ENCODE data around the gene ZNF575. TPM values are rescaled to one million over a fixed set of nuclear protein-coding genes. Genes with fewer than 3 reads are reported as not detected.

The ZNF575 gene
- not detected in 2 replicates for total RNA-seq (2021)
- long read RNA-seq = 0 reads

GRCh38 chr19:43532962-43533545 lies at the start of gene ZNF575:
ZNF575 (plus strand) TSS chr19:43533188; CDS start chr19:43534423, 1,235 bp downstream.
- peaks cover 3 to 16% (median 8%) of the 10 kb centered on the region in 3 experiments; a peak in 5 of 7 replicates for H3K36me3 Mint-ChIP-seq (ENCODE audit: insufficient read depth in 1 of 3, low read depth in 3 of 3)
- no peak for TF ChIP-seq CTCF (conservative IDR thresholded peaks at IDR 0.05)
- H3K27ac Mint-ChIP-seq = peak within 1 kb of the TSS; percentile 97 to 99 (median 98)
- H3K4me3 Mint-ChIP-seq = peak within 1 kb of the TSS; percentile 79 to 97
- Histone ChIP-seq H2BK15ac (ENCODE audit: low read depth, low read length) (no peak within 1 kb of the TSS), H4K20me1 (ENCODE audit: control insufficient read depth, insufficient read depth, insufficient read length) (no peaks in the 10 kb centered on the region), H3T11ph (ENCODE audit: low read length) (no peak within 1 kb of the TSS), H2AK5ac (ENCODE audit: insufficient read length, low read length) (no peak within 1 kb of the TSS), H3K9me3 (ENCODE audit: control insufficient read depth, low read depth, low read length) (no peaks in the 10 kb centered on the region), H3K9ac (ENCODE audit: extremely low read depth, insufficient read length, low read length) (no peak within 1 kb of the TSS), H4K5ac (ENCODE audit: insufficient read length, low read depth, low read length) (no peak within 1 kb of the TSS), H2BK120ac (ENCODE audit: low read depth, low read length, poor library complexity, severe bottlenecking) (no peak within 1 kb of the TSS), H3K27me3 (ENCODE audit: insufficient read depth, low read length) (no peaks in the 10 kb centered on the region), H3K27ac (ENCODE audit: insufficient read length, low read depth, low read length) (no peak within 1 kb of the TSS), H3K18ac (ENCODE audit: insufficient read length, low read depth, low read length) (no peak within 1 kb of the TSS), H3K4ac (ENCODE audit: low read depth, low read length) (no peak within 1 kb of the TSS), H2AFZ (ENCODE audit: low read length) (no peak within 1 kb of the TSS), H3K79me1 (ENCODE audit: insufficient read depth, low read depth, low read length, poor library complexity, severe bottlenecking) (no peaks in the 10 kb centered on the region), H3K4me1 (ENCODE audit: insufficient read depth, low read length) (no peaks in the 10 kb centered on the region), H3K56ac (ENCODE audit: insufficient read length, low read depth, low read length) (no peak within 1 kb of the TSS), H3K4me2 (ENCODE audit: insufficient read depth, insufficient read length, low read length) (peak within 1 kb of the TSS; percentile 56), H3K14ac (ENCODE audit: insufficient read depth, low read length) (no peak within 1 kb of the TSS), H3K23ac (ENCODE audit: insufficient read length, low read depth, low read length) (no peak within 1 kb of the TSS), H3K23me2 (ENCODE audit: insufficient read length, low read depth, low read length, poor library complexity, severe bottlenecking) (peaks cover 5% of the 10 kb centered on the region), H2BK12ac (ENCODE audit: insufficient read length, low read depth, low read length) (no peak within 1 kb of the TSS), H4K8ac (replicated peaks; ENCODE audit: insufficient read length, low read depth, low read length) (no peak within 1 kb of the TSS), H4K91ac (ENCODE audit: insufficient read length, low read depth, low read length) (no peak within 1 kb of the TSS), H2BK5ac (ENCODE audit: insufficient read length, low read length) (no peak within 1 kb of the TSS), H3K79me2 (ENCODE audit: insufficient read depth, low read length) (no peaks in the 10 kb centered on the region), H2BK20ac (ENCODE audit: low read depth, low read length, poor library complexity, severe bottlenecking) (no peak within 1 kb of the TSS)
- H3K4me1 Mint-ChIP-seq = peaks cover 15 to 19% of the 10 kb centered on the region in 2 experiments
- H3K27me3 Mint-ChIP-seq (ENCODE audit: low read depth) = peaks cover 17% of the 10 kb centered on the region
- DNase-seq = peak; percentile 97
- no CpG with 5 or more reads among the region's 47 CpGs for WGBS (ENCODE audit: extremely low coverage, insufficient read length, low lambda C conversion rate)
- no peaks in the 10 kb centered on the region for H3K9me3 Mint-ChIP-seq
